Measurements from ENCODE around the gene TNFAIP1.
A peak's percentile ranks its signal among the peaks of the same experiment; 100 is the strongest.
"Not testable (repeated sequence)": the region's sequence is repeated elsewhere in the genome, so short reads cannot be mapped to it uniquely, and the experiment has no call there.

TNFAIP1 gene

GRCh38 chr17:28325211-28325610 is 10.3 kb upstream of the TNFAIP1 start:
- DNase-seq, result no peak

GRCh38 chr17:28326114-28326513 is 9.4 kb upstream of the TNFAIP1 start:
- DNase-seq, result no peak

GRCh38 chr17:28327031-28327607 is 8.4 kb upstream of the TNFAIP1 start:
- DNase-seq, result no peak

- DNase-seq, result no peak
Observed at GRCh38 chr17:28327709-28328108, 7.9 kb upstream of the TNFAIP1 start.

DNA sequence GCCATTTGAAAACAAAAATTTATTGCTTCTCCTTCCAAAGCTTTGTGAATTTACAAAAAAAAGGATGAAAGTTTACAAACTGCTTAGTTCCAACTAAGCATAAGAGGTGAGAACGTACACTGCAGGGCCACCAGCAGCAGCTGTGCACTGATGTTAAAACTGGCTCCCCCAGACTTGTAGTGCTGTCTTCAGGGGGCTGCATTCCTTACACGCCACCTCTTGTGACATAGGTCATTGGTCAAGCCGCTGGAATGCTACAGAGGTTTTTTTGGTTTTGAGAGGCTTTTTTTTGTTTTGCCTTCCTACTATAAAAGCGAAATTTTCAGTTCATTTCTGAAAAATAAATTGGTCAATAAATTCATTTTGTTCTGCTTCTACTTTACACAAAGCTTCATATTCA is 7.2 kb upstream of the TNFAIP1 start:
- peak; percentile 39 for DNase-seq

DNA sequence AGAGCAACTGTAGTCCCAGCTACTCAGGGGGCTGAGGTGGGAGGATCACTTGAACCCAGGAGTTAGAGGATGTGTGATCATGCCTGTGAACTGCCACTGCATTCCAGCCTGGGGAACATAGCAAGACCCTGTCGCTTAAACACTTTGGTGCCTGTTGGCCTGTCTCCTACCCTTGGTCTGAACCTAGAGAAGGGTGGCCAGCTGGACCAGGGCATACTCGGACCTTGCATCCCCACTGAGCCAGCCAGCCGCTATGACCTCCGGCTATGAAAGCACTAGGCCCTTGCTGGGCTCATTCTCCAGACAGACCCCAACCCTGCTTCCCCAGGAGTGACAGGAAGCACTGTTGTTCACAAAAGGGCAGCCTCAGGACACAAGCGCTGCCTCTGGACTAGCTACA is 4.9 kb upstream of the TNFAIP1 start:
- DNase-seq, result no peak

GRCh38 chr17:28331891-28332420 is 3.6 kb upstream of the TNFAIP1 start:
- no peak for DNase-seq

DNA sequence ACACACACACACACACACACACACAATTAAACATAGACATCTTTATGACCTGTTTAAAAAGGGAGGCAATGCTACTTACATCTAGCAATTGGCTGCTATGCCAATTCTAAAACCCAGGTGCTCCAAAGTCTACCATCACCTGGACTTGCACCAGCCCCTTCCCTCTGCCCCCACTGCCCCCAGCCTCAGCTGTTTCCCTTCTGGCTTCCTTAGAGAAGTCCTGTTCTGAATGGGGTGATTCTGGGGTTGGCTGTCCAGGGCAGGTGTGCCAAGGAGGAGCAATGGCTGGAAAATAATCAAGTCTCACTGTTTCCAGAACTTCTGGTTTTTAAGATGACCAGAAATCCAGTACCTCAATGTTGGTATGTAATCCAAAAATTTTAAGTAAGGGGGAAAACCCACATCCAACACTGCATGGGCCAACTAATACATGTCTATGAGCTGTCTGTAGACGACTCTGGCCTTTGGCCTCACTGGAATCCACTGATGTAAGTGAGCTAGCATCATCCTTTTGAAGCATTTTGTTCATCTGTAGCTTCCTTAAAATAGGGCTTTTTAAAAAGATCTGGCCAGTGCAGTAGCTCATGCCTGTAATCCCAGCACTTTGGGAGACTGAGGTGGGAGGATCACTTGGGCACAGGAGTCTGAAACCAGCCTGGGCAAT is 2.3 kb upstream of the TNFAIP1 start:
- DNase-seq, result peak; percentile 38

- no peak for DNase-seq
Observed at GRCh38 chr17:28334171-28334570, 1.4 kb upstream of the TNFAIP1 start.

DNA sequence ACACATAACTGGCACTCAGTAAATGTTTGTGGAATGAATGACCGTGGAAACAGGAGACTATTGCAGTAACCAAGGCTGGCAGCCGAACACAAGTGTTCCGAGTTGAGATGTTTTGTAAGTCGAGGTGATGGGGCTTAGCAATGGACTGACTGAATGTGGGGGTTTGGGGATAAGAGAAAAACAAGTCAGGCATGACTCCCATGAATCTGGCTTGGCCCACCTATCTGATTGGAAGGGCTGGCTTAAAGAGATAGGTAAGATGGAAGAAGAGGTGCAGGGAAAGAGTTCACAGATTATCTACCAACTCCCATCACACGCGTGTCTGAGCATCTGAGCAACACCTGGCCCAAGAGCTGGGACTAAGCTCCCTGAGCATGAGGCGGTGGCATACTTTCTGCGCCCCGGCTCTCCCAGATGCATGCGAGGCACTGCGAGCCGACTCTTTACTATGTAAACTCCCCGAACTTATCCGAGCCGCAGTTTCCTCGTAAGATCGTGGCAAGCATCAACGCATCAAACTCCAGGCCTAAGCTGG is 828 bp upstream of the TNFAIP1 start:
- DNase-seq, result no peak

DNA sequence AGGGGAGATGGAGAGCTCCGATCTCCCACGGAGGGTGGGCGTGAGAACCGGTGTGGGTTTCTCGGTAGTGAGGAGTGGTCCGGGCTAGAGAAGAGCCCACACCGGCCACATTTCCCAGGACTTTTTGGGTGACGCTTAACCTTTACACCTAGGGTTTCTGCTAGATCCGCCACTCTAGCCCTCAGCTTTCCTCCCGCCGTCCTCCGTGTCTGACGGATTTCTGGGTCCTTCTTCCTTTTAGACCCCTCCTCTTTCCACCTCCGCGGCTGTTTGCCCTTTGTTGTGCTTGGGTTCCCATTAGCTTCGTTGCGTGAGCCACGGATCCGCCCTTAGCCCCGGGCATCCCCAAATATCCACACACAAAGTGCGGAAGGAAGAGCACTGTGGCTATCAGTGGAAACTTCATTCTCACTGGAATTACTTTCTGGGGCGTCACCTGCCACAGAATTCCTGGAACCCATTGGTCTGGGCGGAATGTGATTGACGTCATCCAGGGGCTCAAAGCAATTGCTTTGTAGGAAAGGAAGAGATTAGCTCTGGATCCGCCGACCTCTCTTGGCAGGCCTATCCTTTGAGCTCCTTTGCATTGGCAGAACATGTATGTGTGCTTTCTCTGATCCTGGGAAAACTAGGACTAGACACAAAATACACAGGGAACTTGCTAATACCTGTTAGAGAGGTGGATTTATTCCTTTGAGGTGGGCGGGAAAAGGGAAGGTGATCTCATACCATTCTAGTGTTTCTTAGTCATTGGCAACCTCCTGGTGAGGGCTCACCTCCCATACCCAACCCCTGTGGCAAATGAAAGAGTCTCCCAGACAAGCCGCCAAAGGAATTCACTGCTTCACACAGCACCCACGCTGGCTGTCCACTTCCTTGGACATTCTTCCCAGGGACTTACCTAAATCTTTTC is 654 bp downstream of the TNFAIP1 start:
- peak; percentile 95 for DNase-seq

DNA sequence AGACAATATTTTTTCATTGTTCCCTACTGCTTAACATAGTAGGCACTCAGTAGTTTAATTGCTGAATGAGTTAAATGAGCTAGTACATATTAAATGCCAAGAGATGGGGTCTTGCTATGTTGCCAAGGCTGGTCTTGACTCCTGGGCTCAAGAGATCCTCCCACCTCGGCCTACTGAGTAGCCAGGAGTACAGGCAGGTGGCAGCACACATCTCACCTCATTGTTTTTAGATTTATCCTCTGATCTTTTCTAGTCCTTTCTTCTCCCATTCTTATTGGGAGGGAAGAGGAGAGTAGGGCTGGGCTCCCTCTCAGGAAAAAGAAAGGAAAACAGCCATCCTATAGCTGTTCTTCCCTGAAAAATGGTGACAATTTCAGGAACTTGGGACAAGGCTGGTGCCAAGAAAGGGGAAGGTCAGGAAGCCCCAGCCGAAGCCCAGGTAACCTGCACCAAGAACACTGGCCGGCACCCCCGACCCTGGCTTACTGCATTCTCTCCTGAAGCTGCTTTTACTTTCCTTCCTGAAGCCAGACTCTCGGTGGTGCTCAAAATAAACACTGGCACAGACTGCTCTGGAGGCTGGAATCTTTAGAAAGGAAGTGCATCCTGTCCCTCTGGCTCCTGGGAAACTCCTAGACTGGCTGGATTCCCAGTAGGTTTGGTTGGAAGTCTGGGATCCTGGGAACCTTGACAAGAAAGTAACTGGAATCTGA is 2.7 kb downstream of the TNFAIP1 start:
- DNase-seq, result peak; percentile 83

GRCh38 chr17:28338769-28339212 is 3.2 kb downstream of the TNFAIP1 start:
- DNase-seq, result not testable (repeated sequence)

DNA sequence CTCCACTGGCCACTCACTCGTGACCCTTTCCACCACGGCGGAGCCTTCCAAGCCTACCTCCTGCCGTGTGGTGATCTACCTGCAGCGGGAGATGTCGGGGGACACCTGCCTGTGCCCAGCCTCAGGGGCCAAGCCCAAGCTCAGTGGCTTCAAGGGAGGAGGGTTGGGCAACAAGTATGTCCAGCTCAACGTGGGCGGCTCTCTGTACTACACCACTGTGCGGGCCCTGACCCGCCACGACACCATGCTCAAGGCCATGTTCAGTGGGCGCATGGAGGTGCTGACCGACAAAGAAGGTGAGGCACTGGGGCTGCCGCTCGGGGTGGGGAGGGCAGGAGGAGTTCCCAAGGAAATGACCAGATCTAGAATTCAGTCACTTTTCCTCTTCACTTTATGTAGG is 3.9 kb downstream of the TNFAIP1 start:
- DNase-seq, result no peak

- no peak for DNase-seq
Observed at GRCh38 chr17:28340374-28340773, 4.8 kb downstream of the TNFAIP1 start.

DNA sequence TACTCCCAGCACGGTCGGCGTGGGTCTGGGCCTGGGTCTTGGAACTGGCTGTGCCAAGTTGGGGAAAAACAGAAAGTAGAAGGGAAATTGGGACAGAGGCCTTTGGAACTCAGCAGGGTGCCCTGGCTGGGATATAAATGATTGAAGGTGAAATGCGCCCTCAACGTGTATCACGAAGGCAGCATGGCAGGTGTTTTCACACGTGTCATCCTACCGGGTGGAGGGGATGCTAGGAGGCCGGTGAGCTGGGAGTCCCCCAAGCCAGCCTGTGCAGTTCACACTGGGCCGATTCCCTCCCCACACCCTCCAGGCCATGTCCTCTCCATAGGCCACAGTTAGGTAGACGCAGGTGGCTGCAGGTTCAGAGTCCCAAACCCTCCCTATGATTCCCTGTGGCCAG is 6.0 kb downstream of the TNFAIP1 start:
- no peak for DNase-seq

DNA sequence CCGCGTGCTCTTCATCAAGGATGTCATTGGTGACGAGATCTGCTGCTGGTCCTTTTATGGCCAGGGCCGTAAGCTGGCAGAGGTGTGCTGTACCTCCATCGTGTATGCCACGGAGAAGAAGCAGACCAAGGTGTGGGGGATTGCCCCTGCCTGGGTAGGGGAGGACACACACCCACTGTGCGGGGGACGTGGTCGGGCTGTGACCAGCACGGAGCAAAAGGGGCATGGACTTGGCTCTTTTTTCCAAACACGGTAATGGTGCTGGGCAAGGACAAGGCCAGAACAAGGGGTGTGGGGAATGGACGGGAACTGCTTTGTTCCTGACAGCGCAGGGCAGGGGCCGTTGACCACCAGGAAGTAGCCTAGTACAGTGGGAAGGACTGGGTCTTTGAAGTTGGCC is 6.8 kb downstream of the TNFAIP1 start:
- DNase-seq, result no peak

DNA sequence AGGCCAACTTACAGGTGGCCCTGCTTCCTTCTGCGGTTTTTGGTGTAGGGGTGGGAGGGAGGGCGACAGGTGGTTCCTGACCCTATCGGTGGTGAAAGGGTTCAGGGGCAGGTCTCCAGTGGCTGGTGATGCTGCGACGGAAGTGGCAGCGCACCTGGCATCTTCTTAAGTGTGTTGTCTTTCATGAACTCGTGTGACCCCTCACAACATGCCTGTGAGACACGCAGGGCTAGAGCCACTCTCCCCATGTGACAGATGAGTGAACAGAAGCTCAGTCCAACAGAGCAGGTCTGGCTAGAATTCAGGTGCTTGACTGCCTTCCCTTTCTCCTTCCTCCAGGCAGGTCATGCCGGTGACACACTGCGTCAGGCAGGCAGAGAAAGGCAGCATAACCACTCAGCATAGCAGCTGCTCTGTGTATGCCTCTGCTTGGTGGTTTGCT is 8.0 kb downstream of the TNFAIP1 start:
- no peak for DNase-seq

DNA sequence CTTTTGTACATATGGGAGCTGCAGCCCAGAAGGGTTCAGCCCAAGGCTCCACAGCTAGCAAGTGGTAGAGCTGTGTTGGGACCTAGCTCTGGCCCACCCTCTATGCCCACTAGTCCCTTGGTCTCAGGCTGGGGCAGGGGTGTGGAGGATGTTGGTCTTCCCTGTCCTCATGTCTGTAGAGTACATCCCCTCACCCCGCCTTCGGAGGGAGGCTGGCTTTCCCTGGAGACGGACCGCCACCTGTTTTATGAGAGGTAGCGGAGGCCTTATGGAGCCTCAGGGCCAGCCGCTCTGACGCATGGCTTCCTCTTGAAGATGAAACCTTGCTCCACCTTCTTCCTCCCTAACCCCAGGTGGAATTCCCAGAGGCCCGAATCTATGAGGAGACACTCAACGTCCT is 8.4 kb downstream of the TNFAIP1 start:
- no peak for DNase-seq

- no peak for DNase-seq
Observed at GRCh38 chr17:28344435-28344901, 8.9 kb downstream of the TNFAIP1 start.

DNA sequence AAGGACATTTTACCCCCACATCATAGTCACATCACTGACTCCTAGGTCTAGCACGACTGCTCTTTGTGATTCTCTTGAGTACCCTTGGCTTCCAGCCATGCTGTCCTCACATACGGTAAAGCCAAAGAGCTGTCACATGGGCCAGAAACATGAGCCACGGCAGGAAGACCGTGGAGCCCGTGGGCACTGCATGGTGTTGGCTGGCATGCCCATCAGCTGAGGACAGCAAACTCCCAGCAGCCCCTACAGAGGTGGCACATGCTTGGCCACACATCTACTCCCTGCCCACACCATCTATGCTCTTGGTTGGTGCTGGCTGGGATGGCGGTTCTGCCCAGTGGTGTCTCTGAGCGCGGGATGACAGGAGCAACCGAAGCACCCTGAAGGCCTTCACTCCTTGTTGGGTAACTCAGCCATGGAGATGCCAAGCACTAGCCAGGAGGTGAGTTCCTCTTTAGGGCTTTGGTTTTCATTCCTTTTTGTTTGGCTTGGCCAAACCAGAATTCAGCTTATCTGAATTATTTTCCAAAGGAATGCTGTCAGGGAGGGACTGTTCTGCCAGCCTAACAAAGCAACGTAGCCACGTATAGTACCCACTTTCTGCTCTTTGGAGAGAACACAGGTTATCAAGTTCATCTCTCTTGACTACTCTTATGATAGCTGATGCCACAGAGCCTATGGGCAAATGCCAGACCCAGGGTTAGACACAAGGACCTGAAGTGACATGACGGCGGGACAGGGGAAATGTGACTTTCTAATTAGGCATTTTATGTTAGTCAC is 10.0 kb downstream of the TNFAIP1 start:
- DNase-seq, result no peak

DNA sequence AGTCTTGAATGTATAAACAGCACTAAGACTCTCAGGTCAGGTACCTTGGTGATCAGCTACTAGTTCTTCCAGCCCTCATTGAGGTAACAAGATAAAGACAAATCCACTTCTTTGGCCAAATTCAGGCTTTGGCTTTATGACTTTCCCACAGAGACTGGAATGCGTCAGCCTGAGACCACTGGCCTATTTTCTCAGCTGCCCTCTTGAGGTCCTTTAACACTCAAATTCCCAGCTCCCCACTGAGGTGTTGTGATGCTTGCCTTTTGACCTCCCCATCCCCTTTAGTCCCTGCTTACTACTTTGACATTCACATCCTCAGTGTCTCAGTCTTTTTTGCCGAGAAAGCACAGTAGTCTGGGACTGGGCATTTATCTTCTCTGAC is 10.6 kb downstream of the TNFAIP1 start:
- no peak for DNase-seq
